K562 (cell line): Measurements from ENCODE around the gene GAA. TPM values are rescaled to one million over a fixed set of nuclear protein-coding genes. Genes with fewer than 3 reads are reported as not detected.

Source experiments
- ATAC-seq: fragments of 200-7000 bp; cut with Tn5 transposase; 3 replicates; pipeline ENCODE4 v1.9.1; 2020; ENCODE audit warnings: moderate library complexity
- BruUV-seq: library from RNA; stranded (reverse); fragments of 400-500 nt; replicated peaks from 2 replicates; lab custom pipeline; 2021; lab: Mats Ljungman, UMichigan
- CTCF ChIA-PET: fragments of 300-600 bp; formaldehyde crosslinking; extraction: SDS; loops from one replicate; lab custom pipeline; 2021; ENCODE audit warnings: low intra/inter-chr PET ratio; lab: Yijun Ruan, JAX
- POLR2A ChIA-PET: fragments of 300-600, 350-650 bp; sonication (Branson Sonifier 250); formaldehyde crosslinking; extraction: SDS; loops from one replicate; lab custom pipeline; 2021; ENCODE audit warnings: antibody characterized with exemption, inconsistent platforms; lab: Yijun Ruan, JAX
- DNase-seq, 4 experiments: peaks; one replicate each; pipeline versions ENCODE4 v3.0.0 to v3.0.0-alpha.2; 2011 to 2018; ENCODE audit warnings: low spot score in 3 of 4, mixed read lengths in 3 of 4; ENCODE audit errors: extremely low read depth in 1 of 4
- FAIRE-seq: peaks from 2 replicates; lab custom pipeline; 2011; peaks lifted over from hg19 to GRCh38; lab: Jason Lieb, UNC
- H2AFZ ChIP-seq: 2 replicates; pipeline ENCODE4 v1.6.0; 2011; ENCODE audit warnings: low read depth, low read length, control low read depth, inconsistent platforms
- H3K27ac ChIP-seq: fragments of 200-600 bp; 3 replicates; pipeline ENCODE4 v1.8.0; 2011; ENCODE audit warnings: low read depth, mild to moderate bottlenecking, control low read depth, inconsistent platforms, low read length, moderate library complexity, mixed read lengths; ENCODE audit errors: extremely low read depth
- H3K27me3 ChIP-seq, 2 experiments: fragments of 300-600 bp in 1 of 2; 2 replicates in 1 of 2; 3 replicates in 1 of 2; pipeline versions ENCODE4 v1.6.0 to v1.8.0; 2011; ENCODE audit warnings: inconsistent platforms in 2 of 2, low read length in 2 of 2, mild to moderate bottlenecking in 1 of 2, mixed read lengths in 1 of 2, moderate library complexity in 1 of 2; ENCODE audit not compliant: control insufficient read depth in 2 of 2, insufficient read depth in 2 of 2
- H3K36me3 ChIP-seq: fragments of 300-600 bp; 3 replicates; pipeline ENCODE4 v1.8.0; 2011; ENCODE audit warnings: mild to moderate bottlenecking, low read length, inconsistent platforms; ENCODE audit not compliant: control insufficient read depth, insufficient read depth
- H3K4me1 ChIP-seq, 2 experiments: fragments of 200-600 bp in 1 of 2; replicated peaks in 1 of 2; 2 replicates in 1 of 2; 3 replicates in 1 of 2; pipeline versions ENCODE4 v1.5.1 to v1.8.0; 2011; ENCODE audit warnings: inconsistent platforms in 2 of 2, low read length in 2 of 2, mild to moderate bottlenecking in 1 of 2, mixed read lengths in 1 of 2, moderate library complexity in 1 of 2; ENCODE audit not compliant: control insufficient read depth in 2 of 2, insufficient read depth in 2 of 2
- H3K4me2 ChIP-seq: 2 replicates; pipeline ENCODE4 v1.6.1; 2011; ENCODE audit warnings: low read length, control low read depth, inconsistent platforms, mixed read lengths; ENCODE audit not compliant: insufficient read depth
- H3K4me3 ChIP-seq: fragments of 200-600 bp; sonication (generic), shearing (Covaris generic); 2 replicates; pipeline ENCODE4 v1.5.1; 2016; ENCODE audit warnings: control low read depth, inconsistent platforms
- H3K79me2 ChIP-seq: fragments of 200-600 bp; 3 replicates; pipeline ENCODE4 v1.8.0; 2011; ENCODE audit warnings: low read length, inconsistent platforms; ENCODE audit not compliant: control insufficient read depth, insufficient read depth
- H3K9ac ChIP-seq, 2 experiments: 2 replicates each; pipeline versions ENCODE4 v1.6.0 to v1.6.1; 2011; ENCODE audit warnings: low read depth in 2 of 2, low read length in 2 of 2, control low read depth in 1 of 2, inconsistent platforms in 1 of 2, mild to moderate bottlenecking in 1 of 2, mixed read lengths in 1 of 2; ENCODE audit not compliant: insufficient read depth in 1 of 2
- H3K9me1 ChIP-seq: one replicate; pipeline ENCODE4 v1.6.0; 2011; ENCODE audit warnings: inconsistent platforms, mild to moderate bottlenecking, low read length, moderate library complexity; ENCODE audit not compliant: control insufficient read depth, insufficient read depth
- H3K9me3 ChIP-seq: replicated peaks from 2 replicates; pipeline ENCODE4 v1.5.1; 2011; ENCODE audit warnings: low read depth, low read length, inconsistent platforms; ENCODE audit not compliant: control insufficient read depth, insufficient read depth
- H4K20me1 ChIP-seq: replicated peaks from 2 replicates; pipeline ENCODE4 v1.6.1; 2011; ENCODE audit warnings: low read length, inconsistent platforms, mixed read lengths; ENCODE audit not compliant: control insufficient read depth, insufficient read depth
- E2F8 ChIP-seq: fragments of 450-650 bp; IDR thresholded peaks from 2 replicates; pipeline ENCODE4 v1.7.1; 2018; ENCODE audit warnings: mild to moderate bottlenecking, low read depth; ENCODE audit not compliant: partially characterized antibody
- ZFP91 ChIP-seq: sonication (generic); formaldehyde crosslinking; IDR thresholded peaks from 2 replicates; pipeline ENCODE4 v1.8.0; 2022; ENCODE audit warnings: mild to moderate bottlenecking, missing genetic modification reagents
- ZNF707 ChIP-seq: fragments of 250-450 bp; sonication (Bioruptor Pico); conservative IDR thresholded peaks from 2 replicates; pipeline ENCODE4 v1.8.0; 2022; ENCODE audit warnings: inconsistent platforms, mild to moderate bottlenecking, moderate library complexity
- ZSCAN32 ChIP-seq: fragments of 450-650 bp; formaldehyde crosslinking; IDR thresholded peaks from 2 replicates; pipeline ENCODE4 v1.4.0; 2020; ENCODE audit warnings: mild to moderate bottlenecking, moderate library complexity
- WGBS: fragments of 100-300 bp; shearing (Covaris generic); methylation state at CpG from one replicate; pipeline ENCODE4 v1.1.6; 2016; ENCODE audit warnings: low coverage, mixed read lengths; ENCODE audit not compliant: insufficient coverage; ENCODE audit errors: missing lambda C conversion rate; 5-methylcytosine and 5-hydroxymethylcytosine counted together
- in situ Hi-C: fragments of 300-500 bp; cut with MboI; formaldehyde crosslinking; loops from 4 replicates; pipeline ENCODE4 v1.15.0; 2018; ENCODE audit warnings: inconsistent platforms, mixed read lengths
- intact Hi-C: fragments of 100-400 bp; cut with micrococcal nuclease; formaldehyde crosslinking; loops from 2 replicates; pipeline ENCODE4 v1.14.2; 2022
- polyA plus RNA-seq, 8 experiments: library from polyadenylated mRNA; depleted of rRNA in 4 of 8; stranded (reverse) in 5 of 8; unstranded in 3 of 8; fragments of >200 nt; fragmentation: Nextera tagmentation in 2 of 8; fragmentation: Illumina TruSeq in 1 of 8; extraction: Ambion mirVana in 2 of 8; extraction: Trizol in 1 of 8; gene quantifications; 2 replicates each; pipeline versions ENCODE4 v1.2.1 to v1.2.3, GENCODE V29; 2011 to 2014; ENCODE audit warnings: inconsistent platforms in 1 of 8, missing spikeins in 1 of 8
- total RNA-seq, 7 experiments: library from RNA; depleted of rRNA in 6 of 7; stranded (reverse); fragments of >200 nt in 6 of 7; fragmentation: Illumina TruSeq in 2 of 7; extraction: Trizol in 2 of 7; gene quantifications; 2 replicates each; pipeline versions ENCODE4 v1.2.1 to v1.2.3, GENCODE V29; 2011 to 2021; ENCODE audit warnings: low replicate concordance in 1 of 7

Gene GAA
- total and polyA plus RNA-seq, 9 of the 15 experiments (the other 6 are each of a cell fraction or from before 2014, with no cell fraction given) = 0.15 to 6.4 (median 1.7) TPM

DNA sequence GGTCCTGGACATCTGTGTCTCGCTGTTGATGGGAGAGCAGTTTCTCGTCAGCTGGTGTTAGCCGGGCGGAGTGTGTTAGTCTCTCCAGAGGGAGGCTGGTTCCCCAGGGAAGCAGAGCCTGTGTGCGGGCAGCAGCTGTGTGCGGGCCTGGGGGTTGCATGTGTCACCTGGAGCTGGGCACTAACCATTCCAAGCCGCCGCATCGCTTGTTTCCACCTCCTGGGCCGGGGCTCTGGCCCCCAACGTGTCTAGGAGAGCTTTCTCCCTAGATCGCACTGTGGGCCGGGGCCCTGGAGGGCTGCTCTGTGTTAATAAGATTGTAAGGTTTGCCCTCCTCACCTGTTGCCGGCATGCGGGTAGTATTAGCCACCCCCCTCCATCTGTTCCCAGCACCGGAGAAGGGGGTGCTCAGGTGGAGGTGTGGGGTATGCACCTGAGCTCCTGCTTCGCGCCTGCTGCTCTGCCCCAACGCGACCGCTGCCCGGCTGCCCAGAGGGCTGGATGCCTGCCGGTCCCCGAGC is 17.9 kb downstream of the GAA start:
- no peak overlapping the region for H2AFZ ChIP-seq
- TF ChIP-seq ZFP91 = no peak
- TF ChIP-seq ZNF707 = no peak
- TF ChIP-seq ZSCAN32 (CRISPR knock-in tag) = no peak
- TF ChIP-seq E2F8 = no peak
- no peaks in the 10 kb centered on the region for H3K36me3 ChIP-seq
- ChIA-PET CTCF (no interaction called here), POLR2A (interaction anchor here (0.6 to 2.2 kb wide), 7 partner anchors 8 to 164 kb away, joined by 3 to 7 read pairs (median 4); partner anchors contain the start of gene GAA)
- H3K4me1 ChIP-seq = peaks cover 0 to 38% of the 10 kb centered on the region in 2 experiments; a peak in 2 of 5 replicates
- ATAC-seq (no peak), DNase-seq (peak in 1 of 4 experiments; percentile 8), FAIRE-seq (no peak)
- in situ Hi-C loops (no loop called here), intact Hi-C loops (no loop called here)
- H3K9me1 ChIP-seq = no peaks in the 10 kb centered on the region
- peak overlapping the region in 1 of 2 experiments; percentile 20; a peak in 1 of 4 replicates for H3K9ac ChIP-seq
- no TSS peak for BruUV-seq
- no peaks in the 10 kb centered on the region for H3K79me2 ChIP-seq
- no peak overlapping the region for H3K4me2 ChIP-seq
- 13% methylated on average over 15 of the region's 24 CpGs for WGBS
- no peaks in the 10 kb centered on the region for H4K20me1 ChIP-seq
- H3K4me3 ChIP-seq = no peak overlapping the region
- peaks cover 38 to 63% of the 10 kb centered on the region in 2 experiments for H3K27me3 ChIP-seq
- no peak overlapping the region for H3K27ac ChIP-seq
- H3K9me3 ChIP-seq = 0 out of 2 replicates have a peak, but pooled peaks cover 5% of the 10 kb centered on the region
